Loucy (cell line): ENCODE data around the gene ZNF91.

Experiments
- H2AFZ ChIP-seq: fragments of 200-600 bp; sonication (generic); 2 replicates; pipeline ENCODE4 v1.6.0; 2016; ENCODE audit warnings: antibody characterized with exemption, mild to moderate bottlenecking, low read length, moderate library complexity
- H3F3A ChIP-seq: fragments of 200-600 bp; 2 replicates; pipeline ENCODE4 v1.6.0; 2016; ENCODE audit warnings: antibody characterized with exemption, low read depth, mild to moderate bottlenecking
- H3K27me3 ChIP-seq: fragments of 200-600 bp; sonication (generic); 2 replicates; pipeline ENCODE4 v1.6.1; 2014; ENCODE audit warnings: low read length, mild to moderate bottlenecking; ENCODE audit not compliant: insufficient read depth, poor library complexity, severe bottlenecking
- H3K36me3 ChIP-seq: fragments of 200-600 bp; sonication (generic); 2 replicates; pipeline ENCODE4 v1.6.1; 2016; ENCODE audit warnings: low read length; ENCODE audit not compliant: insufficient read depth
- H3K4me1 ChIP-seq: fragments of 200-600 bp; sonication (generic); 2 replicates; pipeline ENCODE4 v1.5.1; 2014; ENCODE audit warnings: low read length, mild to moderate bottlenecking; ENCODE audit not compliant: insufficient read depth, poor library complexity, severe bottlenecking
- H3K4me2 ChIP-seq: fragments of 200-600 bp; sonication (generic); 2 replicates; pipeline ENCODE4 v1.6.0; 2014; ENCODE audit warnings: antibody characterized with exemption, low read length, low read depth, mild to moderate bottlenecking; ENCODE audit not compliant: poor library complexity, severe bottlenecking
- H3K4me3 ChIP-seq: fragments of 200-600 bp; sonication (generic); 2 replicates; pipeline ENCODE4 v1.5.1; 2014; ENCODE audit warnings: low read length, mild to moderate bottlenecking, mixed read lengths; ENCODE audit not compliant: poor library complexity, severe bottlenecking
- H3K79me2 ChIP-seq: fragments of 200-600 bp; sonication (generic); 2 replicates; pipeline ENCODE4 v1.6.1; 2014; ENCODE audit warnings: low read length; ENCODE audit not compliant: insufficient read depth
- H3K9ac ChIP-seq: fragments of 200-600 bp; sonication (generic); 2 replicates; pipeline ENCODE4 v1.6.0; 2014; ENCODE audit warnings: mild to moderate bottlenecking, low read depth, low read length, moderate library complexity; ENCODE audit not compliant: poor library complexity, severe bottlenecking
- H3K9me2 ChIP-seq: fragments of 200-600 bp; sonication (generic); replicated peaks from 2 replicates; pipeline ENCODE4 v1.6.1; 2016; ENCODE audit warnings: low read depth, low read length, mixed read lengths
- H3K9me3 ChIP-seq: fragments of 200-600 bp; sonication (generic); 2 replicates; pipeline ENCODE4 v1.6.1; 2014; ENCODE audit warnings: mild to moderate bottlenecking, antibody characterized with exemption, low read length, low read depth; ENCODE audit not compliant: insufficient read depth
- H4K20me1 ChIP-seq: fragments of 200-600 bp; sonication (generic); 2 replicates; pipeline ENCODE4 v1.6.0; 2014; ENCODE audit warnings: antibody characterized with exemption, low read length, mild to moderate bottlenecking; ENCODE audit not compliant: insufficient read depth, poor library complexity, severe bottlenecking
- EZH2phosphoT487 ChIP-seq: fragments of 200-600 bp; IDR thresholded peaks from 2 replicates; pipeline ENCODE4 v1.6.1; 2018; ENCODE audit warnings: antibody characterized with exemption, mild to moderate bottlenecking, moderate library complexity, borderline replicate concordance
- TF ChIP-seq, protein P1 (sequence below): fragments of 200-600 bp; sonication (generic); conservative IDR thresholded peaks from 2 replicates; pipeline ENCODE4 v1.5.1; 2014; ENCODE audit warnings: mild to moderate bottlenecking, antibody characterized with exemption, low read length

The ZNF91 gene

GRCh38 chr19:23415034-23415433 is 19.8 kb upstream of the ZNF91 start:
- Histone ChIP-seq H2AFZ (no peak overlapping the region), H3K27me3 (no peaks in the 10 kb centered on the region), H4K20me1 (no peaks in the 10 kb centered on the region), H3K79me2 (no peaks in the 10 kb centered on the region), H3F3A (no peaks in the 10 kb centered on the region), H3K9me3 (no peaks in the 10 kb centered on the region; the same call in 1 of the 2 replicates), H3K4me1 (no peaks in the 10 kb centered on the region), H3K4me2 (no peak overlapping the region), H3K9me2 (no peaks in the 10 kb centered on the region), H3K4me3 (no peak overlapping the region), H3K9ac (no peak overlapping the region), H3K36me3 (no peaks in the 10 kb centered on the region)
- no peak for TF ChIP-seq EZH2phosphoT487
- TF ChIP-seq, protein P1, sequence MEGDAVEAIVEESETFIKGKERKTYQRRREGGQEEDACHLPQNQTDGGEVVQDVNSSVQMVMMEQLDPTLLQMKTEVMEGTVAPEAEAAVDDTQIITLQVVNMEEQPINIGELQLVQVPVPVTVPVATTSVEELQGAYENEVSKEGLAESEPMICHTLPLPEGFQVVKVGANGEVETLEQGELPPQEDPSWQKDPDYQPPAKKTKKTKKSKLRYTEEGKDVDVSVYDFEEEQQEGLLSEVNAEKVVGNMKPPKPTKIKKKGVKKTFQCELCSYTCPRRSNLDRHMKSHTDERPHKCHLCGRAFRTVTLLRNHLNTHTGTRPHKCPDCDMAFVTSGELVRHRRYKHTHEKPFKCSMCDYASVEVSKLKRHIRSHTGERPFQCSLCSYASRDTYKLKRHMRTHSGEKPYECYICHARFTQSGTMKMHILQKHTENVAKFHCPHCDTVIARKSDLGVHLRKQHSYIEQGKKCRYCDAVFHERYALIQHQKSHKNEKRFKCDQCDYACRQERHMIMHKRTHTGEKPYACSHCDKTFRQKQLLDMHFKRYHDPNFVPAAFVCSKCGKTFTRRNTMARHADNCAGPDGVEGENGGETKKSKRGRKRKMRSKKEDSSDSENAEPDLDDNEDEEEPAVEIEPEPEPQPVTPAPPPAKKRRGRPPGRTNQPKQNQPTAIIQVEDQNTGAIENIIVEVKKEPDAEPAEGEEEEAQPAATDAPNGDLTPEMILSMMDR = no peak

- Histone ChIP-seq H3K27me3 (no peaks in the 10 kb centered on the region), H3K9me2 (no peaks in the 10 kb centered on the region), H3K4me2 (no peak overlapping the region), H3K9me3 (peaks cover 4% of the 10 kb centered on the region; the same call in 1 of the 2 replicates), H3K9ac (no peak overlapping the region), H3F3A (no peaks in the 10 kb centered on the region), H4K20me1 (no peaks in the 10 kb centered on the region), H2AFZ (no peak overlapping the region), H3K79me2 (no peaks in the 10 kb centered on the region), H3K36me3 (no peaks in the 10 kb centered on the region), H3K4me3 (no peak overlapping the region), H3K4me1 (no peaks in the 10 kb centered on the region)
- no peak for TF ChIP-seq EZH2phosphoT487
- TF ChIP-seq, protein P1 = no peak
Observed at GRCh38 chr19:23410155-23410554, 14.9 kb upstream of the ZNF91 start.

DNA sequence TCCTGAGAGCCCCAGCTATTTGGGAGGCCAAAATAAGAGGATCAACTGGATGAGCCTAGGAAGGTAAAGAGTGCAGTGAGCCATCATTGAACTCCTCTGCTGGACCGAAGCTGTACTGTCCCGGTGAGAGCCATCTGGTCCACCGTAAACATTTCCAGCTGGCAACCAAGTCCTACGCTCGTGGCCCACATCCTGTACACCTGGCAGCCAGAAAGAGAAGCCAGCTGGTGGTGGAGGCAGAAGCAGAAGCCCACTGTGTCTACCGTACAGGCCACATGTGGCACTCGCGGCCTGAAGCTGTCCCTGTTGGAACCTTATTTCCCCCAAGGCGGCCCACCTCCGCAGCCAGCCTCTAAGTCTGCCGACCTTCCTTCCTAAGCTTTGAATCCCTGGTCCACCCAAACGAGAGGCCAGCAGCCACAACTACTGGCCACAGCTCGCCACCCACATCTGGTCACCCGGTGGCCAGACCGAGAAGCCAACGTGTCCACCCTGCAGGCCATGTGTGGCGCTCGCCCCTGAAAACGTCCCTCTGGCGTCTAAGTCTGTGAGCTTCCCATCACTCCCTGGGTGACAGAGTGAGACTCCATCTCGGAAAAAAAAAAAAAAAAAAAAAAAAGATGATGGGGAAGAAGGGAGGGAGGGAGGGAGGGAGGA is 14.2 kb upstream of the ZNF91 start:
- TF ChIP-seq, protein P1 = no peak
- TF ChIP-seq EZH2phosphoT487 = no peak
- Histone ChIP-seq H3K9me3 (peaks cover 9% of the 10 kb centered on the region; the same call in 1 of the 2 replicates), H3K4me2 (no peak overlapping the region), H3K4me3 (no peak overlapping the region), H3K9ac (no peak overlapping the region), H4K20me1 (no peaks in the 10 kb centered on the region), H3K79me2 (no peaks in the 10 kb centered on the region), H3F3A (no peaks in the 10 kb centered on the region), H2AFZ (no peak overlapping the region), H3K4me1 (no peaks in the 10 kb centered on the region), H3K27me3 (no peaks in the 10 kb centered on the region), H3K9me2 (no peaks in the 10 kb centered on the region), H3K36me3 (no peaks in the 10 kb centered on the region)
